H1 (cell line): ENCODE measurements around the gene RPS21. TPM values are rescaled to one million over a fixed set of nuclear protein-coding genes. Genes with fewer than 3 reads are reported as not detected.

Experiments
- CTCF ChIA-PET: fragments of 300-600 bp; sonication (Branson Sonifier 250); formaldehyde crosslinking; loops from one replicate; lab custom pipeline; 2021; ENCODE audit not compliant: partially characterized antibody; lab: Charles Lee
- POLR2A ChIA-PET: fragments of 300-600 bp; sonication (Branson Sonifier 250); formaldehyde crosslinking; loops from one replicate; lab custom pipeline; 2021; ENCODE audit warnings: inconsistent platforms; ENCODE audit not compliant: partially characterized antibody; lab: Charles Lee
- DNase-seq, 2 experiments: peaks; one replicate each; pipeline versions ENCODE4 v3.0.0 to v3.0.0-alpha.2; 2010 to 2022; ENCODE audit warnings: low spot score in 2 of 2, low read depth in 1 of 2, mixed read lengths in 1 of 2
- FAIRE-seq: peaks from 2 replicates; lab custom pipeline; 2011; peaks lifted over from hg19 to GRCh38; lab: Jason Lieb, UNC
- H2AFZ ChIP-seq: 2 replicates; pipeline ENCODE4 v1.8.1; 2012; ENCODE audit warnings: low read length, inconsistent platforms
- H2AK5ac ChIP-seq: 2 replicates; pipeline ENCODE4 v1.6.1; 2013; ENCODE audit warnings: low read depth, low read length
- H2BK120ac ChIP-seq: replicated peaks from 2 replicates; pipeline ENCODE3; 2013; ENCODE audit warnings: low read depth, low read length, inconsistent platforms
- H2BK12ac ChIP-seq: 2 replicates; pipeline ENCODE4 v1.6.1; 2013; ENCODE audit warnings: low read depth, low read length
- H2BK15ac ChIP-seq: 2 replicates; pipeline ENCODE4 v1.6.1; 2013; ENCODE audit warnings: low read length
- H2BK20ac ChIP-seq: 2 replicates; pipeline ENCODE4 v1.6.1; 2013; ENCODE audit warnings: low read length
- H2BK5ac ChIP-seq: 2 replicates; pipeline ENCODE4 v1.6.1; 2013; ENCODE audit warnings: low read depth, low read length
- H3K14ac ChIP-seq: 2 replicates; pipeline ENCODE4 v1.6.1; 2013; ENCODE audit warnings: inconsistent platforms; ENCODE audit not compliant: insufficient read length
- H3K18ac ChIP-seq: 2 replicates; pipeline ENCODE4 v1.6.1; 2013; ENCODE audit warnings: low read length; ENCODE audit errors: extremely low read depth
- H3K23ac ChIP-seq: 2 replicates; pipeline ENCODE4 v1.6.1; 2013; ENCODE audit warnings: inconsistent platforms; ENCODE audit not compliant: insufficient read length
- H3K23me2 ChIP-seq: 2 replicates; pipeline ENCODE4 v1.6.1; 2013; ENCODE audit warnings: low read depth, low read length
- H3K27ac ChIP-seq: 2 replicates; pipeline ENCODE4 v1.6.1; 2011; ENCODE audit warnings: low read depth, low read length, inconsistent platforms
- H3K27me3 ChIP-seq, 4 experiments: replicated peaks in 1 of 4; 1 replicate in 1 of 4; 2 replicates in 3 of 4; pipeline versions ENCODE4 v1.6.1 to v1.8.1; 2011 to 2013; ENCODE audit warnings: low read length in 3 of 4, mild to moderate bottlenecking in 3 of 4, inconsistent platforms in 2 of 4, mixed read lengths in 2 of 4, moderate library complexity in 1 of 4; ENCODE audit not compliant: control insufficient read depth in 3 of 4, insufficient read depth in 3 of 4; ENCODE audit errors: extremely low read depth in 1 of 4
- H3K36me3 ChIP-seq, 4 experiments: 2 replicates each; pipeline versions ENCODE4 v1.6.1 to v1.8.1; 2011 to 2013; ENCODE audit warnings: mild to moderate bottlenecking in 4 of 4, low read length in 3 of 4, moderate library complexity in 2 of 4, control low read depth in 1 of 4, inconsistent platforms in 1 of 4; ENCODE audit not compliant: insufficient read depth in 4 of 4, control insufficient read depth in 2 of 4
- H3K4ac ChIP-seq: replicated peaks from 2 replicates; pipeline ENCODE3; 2013; ENCODE audit warnings: low read length, low read depth, mixed read lengths, inconsistent platforms; ENCODE audit not compliant: insufficient read length
- H3K4me1 ChIP-seq, 4 experiments: replicated peaks in 1 of 4; 1 replicate in 1 of 4; 2 replicates in 3 of 4; pipeline versions ENCODE4 v1.6.1 to v1.8.1; 2011 to 2013; ENCODE audit warnings: low read length in 3 of 4, inconsistent platforms in 2 of 4, mixed read lengths in 1 of 4; ENCODE audit not compliant: insufficient read depth in 4 of 4, control insufficient read depth in 3 of 4
- H3K4me2 ChIP-seq, 2 experiments: 2 replicates each; pipeline versions ENCODE4 v1.6.1 to v1.8.1; 2011 to 2013; ENCODE audit warnings: low read depth in 2 of 2, low read length in 2 of 2, control low read depth in 1 of 2, inconsistent platforms in 1 of 2, mild to moderate bottlenecking in 1 of 2; ENCODE audit not compliant: insufficient read depth in 1 of 2
- H3K4me3 ChIP-seq, 4 experiments: fragments of 200-600, 300-600 bp in 1 of 4; sonication (generic), shearing (Covaris generic), sonication (Bioruptor Twin) in 1 of 4; 2 replicates each; pipeline versions ENCODE4 v1.5.1 to v1.8.1; 2011 to 2016; ENCODE audit warnings: low read length in 4 of 4, low read depth in 3 of 4, control low read depth in 2 of 4, inconsistent platforms in 2 of 4, mild to moderate bottlenecking in 2 of 4, mixed read lengths in 1 of 4, moderate library complexity in 1 of 4; ENCODE audit not compliant: insufficient read depth in 2 of 4; ENCODE audit errors: extremely low read depth in 1 of 4
- H3K56ac ChIP-seq: replicated peaks from 2 replicates; pipeline ENCODE3; 2013; ENCODE audit warnings: low read depth, mild to moderate bottlenecking, mixed read lengths, low read length, inconsistent platforms; ENCODE audit not compliant: insufficient read length
- H3K79me1 ChIP-seq: 2 replicates; pipeline ENCODE4 v1.6.1; 2013; ENCODE audit warnings: low read depth, low read length, control low read depth
- H3K79me2 ChIP-seq, 2 experiments: 2 replicates each; pipeline versions ENCODE4 v1.6.1 to v1.8.1; 2012 to 2013; ENCODE audit warnings: low read length in 2 of 2, mild to moderate bottlenecking in 2 of 2, inconsistent platforms in 1 of 2; ENCODE audit not compliant: insufficient read depth in 2 of 2, control insufficient read depth in 1 of 2
- H3K9ac ChIP-seq, 4 experiments: replicated peaks in 1 of 4; 1 replicate in 1 of 4; 2 replicates in 3 of 4; pipeline versions ENCODE4 v1.6.1 to v1.8.1; 2011 to 2013; ENCODE audit warnings: low read depth in 3 of 4, low read length in 3 of 4, control low read depth in 2 of 4, mild to moderate bottlenecking in 2 of 4, moderate library complexity in 2 of 4, inconsistent platforms in 1 of 4; ENCODE audit errors: extremely low read depth in 1 of 4
- H3K9me3 ChIP-seq, 2 experiments: 2 replicates each; pipeline versions ENCODE4 v1.6.1 to v1.8.1; 2012 to 2013; ENCODE audit warnings: mild to moderate bottlenecking in 2 of 2, moderate library complexity in 2 of 2, control low read depth in 1 of 2, inconsistent platforms in 1 of 2, low read depth in 1 of 2, low read length in 1 of 2, mixed read lengths in 1 of 2; ENCODE audit not compliant: insufficient read depth in 2 of 2
- H4K20me1 ChIP-seq, 2 experiments: replicated peaks in 1 of 2; 2 replicates each; pipeline versions ENCODE3 to v1.8.1; 2011 to 2013; ENCODE audit warnings: inconsistent platforms in 2 of 2, low read length in 2 of 2, mild to moderate bottlenecking in 1 of 2; ENCODE audit not compliant: insufficient read depth in 2 of 2, control insufficient read depth in 1 of 2
- H4K5ac ChIP-seq: 2 replicates; pipeline ENCODE4 v1.6.1; 2013; ENCODE audit warnings: low read length, low read depth, mixed read lengths, inconsistent platforms; ENCODE audit not compliant: insufficient read length
- H4K8ac ChIP-seq: 2 replicates; pipeline ENCODE4 v1.8.0; 2013; ENCODE audit warnings: mild to moderate bottlenecking, moderate library complexity, low read length, inconsistent platforms; ENCODE audit not compliant: insufficient read depth; ENCODE audit errors: extremely low read depth
- H4K91ac ChIP-seq: replicated peaks from 2 replicates; pipeline ENCODE3; 2013; ENCODE audit warnings: low read length, mixed read lengths, inconsistent platforms; ENCODE audit not compliant: insufficient read length
- BACH1 ChIP-seq: IDR thresholded peaks from 2 replicates; pipeline ENCODE4 v1.6.1; 2012; ENCODE audit warnings: low read length, improper control_type of control experiment
- BCL11A ChIP-seq, 2 experiments: IDR thresholded peaks; one replicate each; pipeline ENCODE4 v1.6.1; 2011; ENCODE audit warnings: low read depth in 2 of 2, low read length in 2 of 2, mild to moderate bottlenecking in 2 of 2
- BRCA1 ChIP-seq: IDR thresholded peaks from 2 replicates; pipeline ENCODE4 v1.6.1; 2012; ENCODE audit warnings: low read depth, low read length, improper control_type of control experiment
- CBX8 ChIP-seq: fragments of 300-800, 300-1000 bp; sonication (generic); IDR thresholded peaks from 2 replicates; pipeline ENCODE4 v1.7.1; 2016; ENCODE audit warnings: low read depth, low read length, borderline replicate concordance
- HDAC2 ChIP-seq, 2 experiments: fragments of 300-600 bp in 1 of 2; sonication (generic) in 1 of 2; IDR thresholded peaks; 2 replicates each; pipeline ENCODE4 v1.6.1; 2011 to 2012; ENCODE audit warnings: low read depth in 2 of 2, low read length in 2 of 2, mild to moderate bottlenecking in 2 of 2, moderate library complexity in 2 of 2, borderline replicate concordance in 1 of 2, inconsistent platforms in 1 of 2
- SIRT6 ChIP-seq: IDR thresholded peaks from one replicate; pipeline ENCODE4 v1.7.1; 2012; ENCODE audit warnings: low read length, inconsistent platforms
- SP2 ChIP-seq: IDR thresholded peaks from 2 replicates; pipeline ENCODE4 v1.6.1; 2012; ENCODE audit warnings: mild to moderate bottlenecking, low read length, inconsistent platforms
- SRF ChIP-seq: IDR thresholded peaks from 2 replicates; pipeline ENCODE4 v1.6.1; 2011; ENCODE audit warnings: mild to moderate bottlenecking, low read depth, low read length, moderate library complexity
- TAF7 ChIP-seq: optimal IDR thresholded peaks from 2 replicates; pipeline ENCODE3; 2011; ENCODE audit warnings: low read depth, mild to moderate bottlenecking, inconsistent platforms, low read length, moderate library complexity, borderline replicate concordance
- TBP ChIP-seq: IDR thresholded peaks from 2 replicates; pipeline ENCODE4 v1.6.1; 2011; ENCODE audit warnings: low read depth, low read length, improper control_type of control experiment
- TEAD4 ChIP-seq: IDR thresholded peaks from 2 replicates; pipeline ENCODE4 v1.6.1; 2012; ENCODE audit warnings: low read depth, low read length, inconsistent platforms, mixed read lengths
- WGBS, 2 experiments: shearing (Covaris generic) in 1 of 2; methylation state at CpG; one replicate each; pipeline versions ENCODE4 v1.1.6 to v1.1.7; 2013 to 2015; ENCODE audit warnings: low lambda C conversion rate in 2 of 2, mixed read lengths in 2 of 2, inconsistent platforms in 1 of 2, low coverage in 1 of 2, missing lambda C conversion rate in 1 of 2; ENCODE audit not compliant: insufficient replicate concordance in 2 of 2, insufficient coverage in 1 of 2, insufficient read length in 1 of 2; ENCODE audit errors: extremely low coverage in 1 of 2, missing lambda C conversion rate in 1 of 2; 5-methylcytosine and 5-hydroxymethylcytosine counted together
- polyA plus RNA-seq, 7 experiments: library from polyadenylated mRNA; depleted of rRNA in 3 of 7; stranded (reverse) in 5 of 7; unstranded in 2 of 7; fragments of >200 nt in 5 of 7; fragments of 200-250 nt in 2 of 7; gene quantifications; 1 replicate in 5 of 7; 2 replicates in 1 of 7; 4 replicates in 1 of 7; pipeline versions ENCODE4 v1.2.1 to v1.2.3, GENCODE V29; 2011 to 2013; ENCODE audit warnings: missing spikeins in 2 of 7, mixed read lengths in 2 of 7
- total RNA-seq: library from RNA; stranded (reverse); fragmentation: NEBNext Ultra II Directional; extraction: Animal tissue kit (Norgen Biotek cat#: 25700); gene quantifications from 2 replicates; pipeline ENCODE4 v1.2.1, GENCODE V29; 2021
- TF ChIP-seq, protein P1 (sequence below), 3 experiments: IDR thresholded peaks; 1 replicate in 2 of 3; 2 replicates in 1 of 3; pipeline versions ENCODE4 v1.5.1 to v1.6.1; 2011; ENCODE audit warnings: low read length in 3 of 3, mild to moderate bottlenecking in 3 of 3, inconsistent platforms in 2 of 3, low read depth in 1 of 3, moderate library complexity in 1 of 3; ENCODE audit not compliant: insufficient read depth in 1 of 3; ENCODE audit errors: control extremely low read depth in 1 of 3

RPS21 gene
- total and polyA plus RNA-seq, 2 of the 8 experiments (the other 6 are each of a cell fraction or from before 2014, with no cell fraction given): 1,787 to 7,219 TPM

DNA sequence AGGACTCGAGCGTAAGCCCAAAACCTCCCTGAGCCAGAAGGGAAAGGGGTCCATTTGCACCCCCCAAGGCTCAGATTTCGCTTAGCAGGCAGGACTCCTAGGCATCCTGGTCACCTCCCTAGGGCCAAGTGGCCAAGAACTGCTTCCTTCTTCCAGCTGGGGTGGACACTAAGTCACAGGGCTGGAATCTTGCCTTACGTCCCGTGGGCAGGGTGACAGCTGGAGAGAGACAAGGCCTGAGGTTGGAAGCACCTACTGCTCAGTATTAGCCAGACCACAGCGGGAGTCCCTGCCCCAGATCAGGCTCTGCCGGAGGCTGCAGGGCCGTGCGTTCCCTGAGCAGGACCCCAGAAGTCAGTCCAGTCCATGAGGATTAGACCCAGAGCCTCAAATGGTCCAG lies 39.5 kb upstream of the RPS21 start:
- Histone ChIP-seq H3K36me3 (peaks cover 29 to 70% (median 61%) of the 10 kb centered on the region in 4 experiments; a peak in 7 of 8 replicates), H3K27me3 (no peaks in the 10 kb centered on the region), H3K4me2 (no peak overlapping the region), H2BK12ac (no peak overlapping the region), H3K4me1 (no peaks in the 10 kb centered on the region; a peak in 1 of 7 replicates), H3K9ac (no peak overlapping the region), H4K5ac (no peak overlapping the region), H4K91ac (no peak overlapping the region), H4K8ac (no peak overlapping the region; the same call in 1 of the 2 replicates), H3K4ac (no peak overlapping the region), H2AK5ac (no peak overlapping the region), H4K20me1 (peaks cover 0 to 10% of the 10 kb centered on the region in 2 experiments), H3K4me3 (no peak overlapping the region), H3K79me2 (no peaks in the 10 kb centered on the region; a peak in 1 of 4 replicates), H3K56ac (no peak overlapping the region), H2AFZ (no peak overlapping the region), H3K14ac (no peak overlapping the region), H3K9me3 (peaks cover 0 to 3% of the 10 kb centered on the region in 2 experiments; a peak in 2 of 4 replicates), H3K23ac (no peak overlapping the region), H3K27ac (no peak overlapping the region), H2BK15ac (no peak overlapping the region), H2BK20ac (no peak overlapping the region), H2BK5ac (no peak overlapping the region), H3K18ac (no peak overlapping the region), H2BK120ac (no peak overlapping the region), H3K23me2 (no peaks in the 10 kb centered on the region; the same call in 1 of the 2 replicates), H3K79me1 (no peaks in the 10 kb centered on the region; the same call in 1 of the 2 replicates)
- DNase-seq (no peak), FAIRE-seq (no peak)
- ChIA-PET CTCF (interaction anchor here (0.9 to 1.4 kb wide), 2 partner anchors 18 to 21 kb away, joined by 4 to 5 read pairs; no protein-coding TSS in a partner anchor), POLR2A (interaction anchor here (0.7 to 12.3 kb wide), 11 partner anchors 10 to 44 kb away, joined by 3 to 95 read pairs (median 4); no protein-coding TSS in a partner anchor)
- 87% methylated on average over 9 of the region's 9 CpGs; no CpG with 5 or more reads in 1 of the 2 experiments for WGBS, 2 experiments
- TF ChIP-seq CBX8: no peak
- TF ChIP-seq BRCA1: no peak
- no peak for TF ChIP-seq HDAC2 (IDR thresholded peaks at IDR 0.05; ENCODE audit: borderline replicate concordance in 1 of 2, low read depth in 2 of 2, low read length in 2 of 2)
- TF ChIP-seq SRF: no peak
- TF ChIP-seq SIRT6: no peak
- TF ChIP-seq, protein P1, sequence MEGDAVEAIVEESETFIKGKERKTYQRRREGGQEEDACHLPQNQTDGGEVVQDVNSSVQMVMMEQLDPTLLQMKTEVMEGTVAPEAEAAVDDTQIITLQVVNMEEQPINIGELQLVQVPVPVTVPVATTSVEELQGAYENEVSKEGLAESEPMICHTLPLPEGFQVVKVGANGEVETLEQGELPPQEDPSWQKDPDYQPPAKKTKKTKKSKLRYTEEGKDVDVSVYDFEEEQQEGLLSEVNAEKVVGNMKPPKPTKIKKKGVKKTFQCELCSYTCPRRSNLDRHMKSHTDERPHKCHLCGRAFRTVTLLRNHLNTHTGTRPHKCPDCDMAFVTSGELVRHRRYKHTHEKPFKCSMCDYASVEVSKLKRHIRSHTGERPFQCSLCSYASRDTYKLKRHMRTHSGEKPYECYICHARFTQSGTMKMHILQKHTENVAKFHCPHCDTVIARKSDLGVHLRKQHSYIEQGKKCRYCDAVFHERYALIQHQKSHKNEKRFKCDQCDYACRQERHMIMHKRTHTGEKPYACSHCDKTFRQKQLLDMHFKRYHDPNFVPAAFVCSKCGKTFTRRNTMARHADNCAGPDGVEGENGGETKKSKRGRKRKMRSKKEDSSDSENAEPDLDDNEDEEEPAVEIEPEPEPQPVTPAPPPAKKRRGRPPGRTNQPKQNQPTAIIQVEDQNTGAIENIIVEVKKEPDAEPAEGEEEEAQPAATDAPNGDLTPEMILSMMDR (IDR thresholded peaks at IDR 0.05; ENCODE audit: control extremely low read depth in 1 of 3, insufficient read depth in 1 of 3, low read depth in 1 of 3, low read length in 3 of 3): no peak
- no peak for TF ChIP-seq TAF7
- TF ChIP-seq SP2: no peak
- TF ChIP-seq BCL11A (IDR thresholded peaks at IDR 0.05; ENCODE audit: low read depth in 2 of 2, low read length in 2 of 2): no peak
- TF ChIP-seq TBP: no peak
- TF ChIP-seq BACH1: no peak
- no peak for TF ChIP-seq TEAD4
